Panc1 (cell line): ENCODE data around the gene CIAO3. TPM values are rescaled to one million over a fixed set of nuclear protein-coding genes. Genes with fewer than 3 reads are reported as not detected.

Experiments
- ATAC-seq: fragments of 200-7000 bp; cut with Tn5 transposase; 2 replicates; pipeline ENCODE4 v1.9.1; 2020; ENCODE audit warnings: mild to moderate bottlenecking, moderate library complexity
- BruUV-seq: library from RNA; stranded (reverse); fragments of 400-500 nt; replicated peaks from 2 replicates; lab custom pipeline; 2021; lab: Mats Ljungman, UMichigan
- CTCF ChIA-PET: fragments of 300-600 bp; sonication (Branson Sonifier 250); formaldehyde crosslinking; loops from one replicate; lab custom pipeline; 2022; ENCODE audit warnings: antibody characterized with exemption; lab: Charles Lee
- POLR2A ChIA-PET: fragments of 300-600 bp; sonication (Branson Sonifier 250); formaldehyde crosslinking; loops from one replicate; lab custom pipeline; 2022; ENCODE audit warnings: antibody characterized with exemption; lab: Charles Lee
- DNase-seq: peaks from one replicate; pipeline ENCODE4 v3.0.0-alpha.2; 2010; ENCODE audit warnings: low read depth, low spot score
- H3K27ac ChIP-seq: 2 replicates; pipeline ENCODE4 v1.5.1; 2011; ENCODE audit warnings: mild to moderate bottlenecking, low read length, inconsistent platforms
- H3K27me3 ChIP-seq: fragments of 200-500 bp; sonication (Bioruptor generic); 2 replicates; pipeline ENCODE4 v1.6.0; 2014; ENCODE audit warnings: low read length, inconsistent platforms; ENCODE audit not compliant: control insufficient read depth, insufficient read depth
- H3K36me3 ChIP-seq: fragments of 200-500 bp; sonication (Bioruptor generic); 2 replicates; pipeline ENCODE4 v1.5.1; 2014; ENCODE audit warnings: inconsistent platforms, mild to moderate bottlenecking, low read length, moderate library complexity; ENCODE audit not compliant: control insufficient read depth, insufficient read depth
- H3K4me1 ChIP-seq: 2 replicates; pipeline ENCODE4 v1.5.1; 2011; ENCODE audit warnings: inconsistent platforms, mild to moderate bottlenecking, low read length, moderate library complexity; ENCODE audit not compliant: control insufficient read depth, insufficient read depth
- H3K4me3 ChIP-seq, 2 experiments: 2 replicates each; pipeline ENCODE4 v1.5.1; 2011 to 2012; ENCODE audit warnings: low read depth in 2 of 2, low read length in 2 of 2, mild to moderate bottlenecking in 2 of 2, inconsistent platforms in 1 of 2, moderate library complexity in 1 of 2
- H3K9me3 ChIP-seq: fragments of 200-500 bp; sonication (Bioruptor generic); 2 replicates; pipeline ENCODE4 v1.5.1; 2014; ENCODE audit warnings: low read depth, mild to moderate bottlenecking, inconsistent platforms, low read length, moderate library complexity; ENCODE audit not compliant: control insufficient read depth, insufficient read depth
- CTCF ChIP-seq: fragments of 450-650 bp; IDR thresholded peaks from 2 replicates; pipeline ENCODE4 v1.5.1; 2017; ENCODE audit warnings: mild to moderate bottlenecking
- POLR2AphosphoS5 ChIP-seq: IDR thresholded peaks from 2 replicates; pipeline ENCODE4 v1.6.1; 2012; ENCODE audit warnings: mild to moderate bottlenecking, low read depth, low read length, moderate library complexity
- REST ChIP-seq, 2 experiments: IDR thresholded peaks; 2 replicates each; pipeline ENCODE4 v1.6.1; 2011 to 2012; ENCODE audit warnings: low read depth in 2 of 2, control low read depth in 1 of 2, low read length in 1 of 2, mild to moderate bottlenecking in 1 of 2, moderate library complexity in 1 of 2; ENCODE audit not compliant: insufficient read depth in 1 of 2
- SIN3A ChIP-seq: IDR thresholded peaks from 2 replicates; pipeline ENCODE4 v1.6.1; 2012; ENCODE audit warnings: low read depth, mild to moderate bottlenecking, low read length, moderate library complexity, borderline replicate concordance; ENCODE audit not compliant: insufficient read depth
- TCF7L2 ChIP-seq: IDR thresholded peaks from 2 replicates; pipeline ENCODE4 v1.6.1; 2011; ENCODE audit warnings: mild to moderate bottlenecking, low read depth, low read length, inconsistent platforms
- in situ Hi-C: cut with HindIII; loops from 2 replicates; pipeline ENCODE4 v1.10.0; 2016; ENCODE audit warnings: low sequenced_read_pairs, low pct_unique_long_range_greater_than_20kb
- intact Hi-C: fragments of 100-400 bp; cut with micrococcal nuclease; formaldehyde crosslinking; loops from one replicate; pipeline ENCODE4 v1.10.0; 2022; ENCODE audit not compliant: unreplicated experiment
- total RNA-seq: library from RNA; stranded (reverse); gene quantifications from one replicate; pipeline ENCODE4 v1.2.1, GENCODE V29; 2021; ENCODE audit not compliant: unreplicated experiment

The CIAO3 gene
- total RNA-seq, 1 experiment from 2014 or later = 34.0 TPM

- H3K27me3 ChIP-seq = no peaks in the 10 kb centered on the region
- in situ Hi-C loops (no loop called here), intact Hi-C loops (no loop called here)
- no peaks in the 10 kb centered on the region for H3K36me3 ChIP-seq
- ChIA-PET CTCF (no interaction called here), POLR2A (no interaction called here)
- H3K4me3 ChIP-seq = no peak overlapping the region
- peaks cover 18% of the 10 kb centered on the region for H3K4me1 ChIP-seq
- no peak overlapping the region for H3K27ac ChIP-seq
- ATAC-seq (peak; percentile 37), DNase-seq (no peak)
- BruUV-seq = no TSS peak
- H3K9me3 ChIP-seq = no peaks in the 10 kb centered on the region
- TF ChIP-seq TCF7L2 (no peak), REST (IDR thresholded peaks at IDR 0.05; ENCODE audit: insufficient read depth in 1 of 2, low read depth in 2 of 2, low read length in 1 of 2) (no peak), POLR2AphosphoS5 (no peak), SIN3A (no peak), CTCF (no peak)
These were observed 21.9 kb upstream of the CIAO3 start for GRCh38 chr16:762595-763268.

- Histone ChIP-seq H3K27me3 (no peaks in the 10 kb centered on the region), H3K9me3 (no peaks in the 10 kb centered on the region), H3K36me3 (no peaks in the 10 kb centered on the region), H3K27ac (no peak overlapping the region), H3K4me3 (no peak overlapping the region), H3K4me1 (peaks cover 18% of the 10 kb centered on the region)
- BruUV-seq = no TSS peak
- DNase-seq (no peak), ATAC-seq (peak; percentile 16; the same call in 1 of the 2 replicates)
- intact Hi-C loops (no loop called here), in situ Hi-C loops (no loop called here)
- ChIA-PET POLR2A (interaction anchor here (0.6 kb wide), 1 partner anchor 327 kb away, joined by 10 read pairs; no protein-coding TSS in a partner anchor), CTCF (no interaction called here)
- TF ChIP-seq POLR2AphosphoS5 (no peak), SIN3A (no peak), TCF7L2 (no peak), REST (IDR thresholded peaks at IDR 0.05; ENCODE audit: insufficient read depth in 1 of 2, low read depth in 2 of 2, low read length in 1 of 2) (no peak), CTCF (no peak)
These were observed 21.1 kb upstream of the CIAO3 start for GRCh38 chr16:761625-762513.
